GM12873 (cell line): ENCODE results near the gene ORMDL3.

Experiments
- CTCF ChIP-seq: IDR thresholded peaks from 2 replicates; pipeline ENCODE4 v1.5.1; 2012; ENCODE audit warnings: low read depth, mild to moderate bottlenecking, moderate library complexity, low read length, control low read depth; ENCODE audit not compliant: insufficient read depth; ENCODE audit errors: missing control alignments

ORMDL3 gene

GRCh38 chr17:39969375-39969774 is 42.0 kb upstream of the ORMDL3 start:
- no peak for TF ChIP-seq CTCF

- TF ChIP-seq CTCF: no peak
Observed at GRCh38 chr17:39968761-39969160, 41.4 kb upstream of the ORMDL3 start.

- TF ChIP-seq CTCF: no peak
Observed at GRCh38 chr17:39966771-39967170, 39.4 kb upstream of the ORMDL3 start.

GRCh38 chr17:39965017-39965699 is 37.8 kb upstream of the ORMDL3 start:
- TF ChIP-seq CTCF: no peak

GRCh38 chr17:39963829-39964228 is 36.4 kb upstream of the ORMDL3 start:
- TF ChIP-seq CTCF: no peak

- TF ChIP-seq CTCF: no peak
Observed at GRCh38 chr17:39962642-39963220, 35.3 kb upstream of the ORMDL3 start, which contains the start of gene GSDMA. TSS of gene GSDMA (plus strand) at chr17:39963004. CDS start at chr17:39965688, 2,684 bp downstream.

- TF ChIP-seq CTCF: no peak
Observed at GRCh38 chr17:39960524-39961041, 33.2 kb upstream of the ORMDL3 start.
